HepG2 (cell line): ENCODE results near the gene TUBA4A. TPM values are rescaled to one million over a fixed set of nuclear protein-coding genes. Genes with fewer than 3 reads are reported as not detected.

Source experiments
- ELF4 ChIP-seq: sonication (generic); formaldehyde crosslinking; IDR thresholded peaks from 2 replicates; pipeline ENCODE4 v1.5.0; 2020; ENCODE audit warnings: missing genetic modification reagents, mild to moderate bottlenecking, moderate library complexity, borderline replicate concordance
- ESRRA ChIP-seq: sonication (generic); formaldehyde crosslinking; IDR thresholded peaks from 2 replicates; pipeline ENCODE4 v1.5.1; 2020; ENCODE audit warnings: mild to moderate bottlenecking, low read depth, missing genetic modification reagents
- HNRNPK ChIP-seq: fragments of 200-400 bp; formaldehyde crosslinking; IDR thresholded peaks from 2 replicates; pipeline ENCODE4 v1.6.1; 2018; ENCODE audit warnings: low read length, low read depth, moderate library complexity, mild to moderate bottlenecking; ENCODE audit not compliant: poor library complexity, severe bottlenecking
- IRF2 ChIP-seq: IDR thresholded peaks from 2 replicates; pipeline ENCODE4 v1.6.1; 2018; ENCODE audit warnings: missing genetic modification reagents, missing compliant biosample characterization
- KLF11 ChIP-seq: IDR thresholded peaks from 2 replicates; pipeline ENCODE4 v1.6.1; 2016; ENCODE audit warnings: missing compliant biosample characterization
- RARG ChIP-seq: sonication (generic); formaldehyde crosslinking; IDR thresholded peaks from 2 replicates; pipeline ENCODE4 v1.4.0; 2020; ENCODE audit warnings: low read depth, mild to moderate bottlenecking, missing genetic modification reagents
- SMAD3 ChIP-seq: sonication (generic); formaldehyde crosslinking; IDR thresholded peaks from 2 replicates; pipeline ENCODE4 v1.4.0; 2020; ENCODE audit warnings: missing genetic modification reagents
- TCF7 ChIP-seq: sonication (generic); IDR thresholded peaks from 2 replicates; pipeline ENCODE4 v1.6.1; 2016; ENCODE audit warnings: antibody characterized with exemption, low read depth
- TSC22D2 ChIP-seq: sonication (generic); formaldehyde crosslinking; IDR thresholded peaks from 2 replicates; pipeline ENCODE4 v1.5.1; 2020; ENCODE audit warnings: missing genetic modification reagents, mild to moderate bottlenecking, borderline replicate concordance
- YEATS4 ChIP-seq: sonication (generic); formaldehyde crosslinking; IDR thresholded peaks from 2 replicates; pipeline ENCODE4 v1.4.0; 2020; ENCODE audit warnings: missing genetic modification reagents, borderline replicate concordance
- ZBTB14 ChIP-seq: sonication (generic); formaldehyde crosslinking; IDR thresholded peaks from 2 replicates; pipeline ENCODE4 v1.4.0; 2020; ENCODE audit warnings: missing genetic modification reagents
- ZBTB37 ChIP-seq: sonication (generic); formaldehyde crosslinking; IDR thresholded peaks from 2 replicates; pipeline ENCODE4 v1.4.0; 2020; ENCODE audit warnings: mild to moderate bottlenecking, missing genetic modification reagents
- ZBTB49 ChIP-seq: sonication (generic); formaldehyde crosslinking; IDR thresholded peaks from 2 replicates; pipeline ENCODE4 v1.4.0; 2020; ENCODE audit warnings: missing genetic modification reagents, borderline replicate concordance
- ZIK1 ChIP-seq: sonication (generic); formaldehyde crosslinking; IDR thresholded peaks from 2 replicates; pipeline ENCODE4 v1.5.0; 2020; ENCODE audit warnings: mild to moderate bottlenecking, low read depth, missing genetic modification reagents, borderline replicate concordance
- ZNF501 ChIP-seq: sonication (generic); formaldehyde crosslinking; IDR thresholded peaks from 2 replicates; pipeline ENCODE4 v1.5.1; 2020; ENCODE audit warnings: mild to moderate bottlenecking, moderate library complexity, missing genetic modification reagents
- ZNF614 ChIP-seq: IDR thresholded peaks from 2 replicates; pipeline ENCODE4 v1.6.1; 2018; ENCODE audit warnings: missing biosample characterization, missing genetic modification reagents, inconsistent platforms, borderline replicate concordance
- ZNF670 ChIP-seq: sonication (generic); formaldehyde crosslinking; IDR thresholded peaks from 2 replicates; pipeline ENCODE4 v1.8.0; 2022; ENCODE audit warnings: mild to moderate bottlenecking, missing genetic modification reagents, borderline replicate concordance
- polyA plus RNA-seq, 8 experiments: library from polyadenylated mRNA; depleted of rRNA in 3 of 8; stranded (reverse) in 7 of 8; unstranded in 1 of 8; fragments of >200 nt; fragmentation: Illumina TruSeq in 4 of 8; extraction: Trizol in 4 of 8; gene quantifications; 2 replicates each; pipeline versions ENCODE4 v1.2.1 to v1.2.3, GENCODE V29; 2011 to 2016; ENCODE audit warnings: low read depth in 4 of 8, missing spikeins in 1 of 8, mixed read lengths in 1 of 8; ENCODE audit not compliant: insufficient read depth in 1 of 8
- total RNA-seq, 5 experiments: library from RNA; depleted of rRNA; stranded (reverse); fragments of >200 nt; fragmentation: Illumina TruSeq; extraction: Trizol; gene quantifications; 2 replicates each; pipeline ENCODE4 v1.2.3, GENCODE V29; 2016; ENCODE audit warnings: low read depth in 1 of 5
- TF ChIP-seq, protein P1 (sequence below): sonication (generic); formaldehyde crosslinking; IDR thresholded peaks from 2 replicates; pipeline ENCODE4 v1.4.0; 2020; ENCODE audit warnings: mild to moderate bottlenecking, missing genetic modification reagents, borderline replicate concordance

Gene TUBA4A
- total and polyA plus RNA-seq, 2 of the 13 experiments (the other 11 are each of a cell fraction or from before 2014, with no cell fraction given), result 1.3 to 12.7 TPM

DNA sequence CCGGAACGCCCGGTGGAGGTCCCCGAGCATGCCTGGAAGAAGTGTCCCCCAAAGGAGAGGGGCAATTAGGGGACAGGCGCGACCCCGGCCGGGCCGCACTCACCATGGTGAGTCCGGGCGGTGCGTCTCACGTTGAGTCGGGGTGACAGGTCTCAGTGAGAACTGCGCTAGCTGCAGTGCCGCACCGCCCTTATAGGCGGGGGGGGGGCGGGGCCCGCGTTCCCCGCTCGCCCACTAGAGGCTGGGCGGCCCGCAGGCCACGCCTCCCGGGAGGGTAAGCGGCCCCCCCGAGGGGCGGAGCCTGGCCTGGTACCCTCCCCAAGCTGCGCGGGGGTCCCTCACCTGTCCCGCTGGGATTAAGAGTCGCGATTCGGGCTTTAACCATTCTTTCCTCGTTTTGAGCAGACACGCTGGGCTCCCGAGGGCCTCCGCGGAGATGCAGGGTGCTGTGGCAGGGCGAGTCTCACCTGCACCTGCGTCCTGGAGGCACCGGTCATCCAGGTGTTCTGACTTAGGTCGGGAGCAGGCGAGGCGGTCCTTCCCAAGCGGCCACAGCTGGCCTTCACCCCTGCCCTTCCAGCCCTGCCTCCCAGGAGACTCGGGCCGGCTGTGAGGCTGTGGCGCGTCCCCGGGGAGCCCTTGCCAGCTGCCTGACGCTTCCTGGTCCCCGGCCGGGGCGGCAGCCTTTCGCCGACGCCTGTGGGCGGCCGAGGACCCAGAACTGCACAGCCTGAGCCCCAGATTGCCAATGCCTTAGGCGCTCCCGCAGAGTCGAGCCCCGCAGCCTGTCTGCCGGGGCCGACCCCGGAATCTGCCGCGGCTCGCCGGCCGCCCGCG lies at the start of gene TUBA4A (continued):
- TF ChIP-seq ZNF614 (CRISPR knock-in tag), result 0 out of 2 replicates have a peak, but pooled peaks have one; percentile 23
- peak; percentile 34; the same call in 1 of the 2 replicates for TF ChIP-seq IRF2 (CRISPR knock-in tag)
- TF ChIP-seq, protein P1, sequence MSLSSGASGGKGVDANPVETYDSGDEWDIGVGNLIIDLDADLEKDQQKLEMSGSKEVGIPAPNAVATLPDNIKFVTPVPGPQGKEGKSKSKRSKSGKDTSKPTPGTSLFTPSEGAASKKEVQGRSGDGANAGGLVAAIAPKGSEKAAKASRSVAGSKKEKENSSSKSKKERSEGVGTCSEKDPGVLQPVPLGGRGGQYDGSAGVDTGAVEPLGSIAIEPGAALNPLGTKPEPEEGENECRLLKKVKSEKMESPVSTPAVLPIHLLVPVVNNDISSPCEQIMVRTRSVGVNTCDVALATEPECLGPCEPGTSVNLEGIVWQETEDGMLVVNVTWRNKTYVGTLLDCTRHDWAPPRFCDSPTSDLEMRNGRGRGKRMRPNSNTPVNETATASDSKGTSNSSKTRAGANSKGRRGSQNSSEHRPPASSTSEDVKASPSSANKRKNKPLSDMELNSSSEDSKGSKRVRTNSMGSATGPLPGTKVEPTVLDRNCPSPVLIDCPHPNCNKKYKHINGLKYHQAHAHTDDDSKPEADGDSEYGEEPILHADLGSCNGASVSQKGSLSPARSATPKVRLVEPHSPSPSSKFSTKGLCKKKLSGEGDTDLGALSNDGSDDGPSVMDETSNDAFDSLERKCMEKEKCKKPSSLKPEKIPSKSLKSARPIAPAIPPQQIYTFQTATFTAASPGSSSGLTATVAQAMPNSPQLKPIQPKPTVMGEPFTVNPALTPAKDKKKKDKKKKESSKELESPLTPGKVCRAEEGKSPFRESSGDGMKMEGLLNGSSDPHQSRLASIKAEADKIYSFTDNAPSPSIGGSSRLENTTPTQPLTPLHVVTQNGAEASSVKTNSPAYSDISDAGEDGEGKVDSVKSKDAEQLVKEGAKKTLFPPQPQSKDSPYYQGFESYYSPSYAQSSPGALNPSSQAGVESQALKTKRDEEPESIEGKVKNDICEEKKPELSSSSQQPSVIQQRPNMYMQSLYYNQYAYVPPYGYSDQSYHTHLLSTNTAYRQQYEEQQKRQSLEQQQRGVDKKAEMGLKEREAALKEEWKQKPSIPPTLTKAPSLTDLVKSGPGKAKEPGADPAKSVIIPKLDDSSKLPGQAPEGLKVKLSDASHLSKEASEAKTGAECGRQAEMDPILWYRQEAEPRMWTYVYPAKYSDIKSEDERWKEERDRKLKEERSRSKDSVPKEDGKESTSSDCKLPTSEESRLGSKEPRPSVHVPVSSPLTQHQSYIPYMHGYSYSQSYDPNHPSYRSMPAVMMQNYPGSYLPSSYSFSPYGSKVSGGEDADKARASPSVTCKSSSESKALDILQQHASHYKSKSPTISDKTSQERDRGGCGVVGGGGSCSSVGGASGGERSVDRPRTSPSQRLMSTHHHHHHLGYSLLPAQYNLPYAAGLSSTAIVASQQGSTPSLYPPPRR (CRISPR knock-in tag), result peak; percentile 46; the same call in 1 of the 2 replicates
- no peak for TF ChIP-seq ELF4 (CRISPR knock-in tag)
- TF ChIP-seq ZNF501 (CRISPR knock-in tag), result peak; percentile 78
- 0 out of 2 replicates have a peak, but pooled peaks have one; percentile 19 for TF ChIP-seq TSC22D2 (CRISPR knock-in tag)
- no peak for TF ChIP-seq KLF11 (CRISPR knock-in tag)
- peak; percentile 84; the same call in 1 of the 2 replicates for TF ChIP-seq ZIK1 (CRISPR knock-in tag)
- no peak for TF ChIP-seq RARG (CRISPR knock-in tag)
- TF ChIP-seq ESRRA (CRISPR knock-in tag), result no peak
- TF ChIP-seq SMAD3 (CRISPR knock-in tag), result peak; percentile 38; the same call in 1 of the 2 replicates
- peak; percentile 60 for TF ChIP-seq YEATS4 (CRISPR knock-in tag)
- TF ChIP-seq ZBTB49 (CRISPR knock-in tag), result no peak
- no peak for TF ChIP-seq ZBTB14 (CRISPR knock-in tag)
- no peak for TF ChIP-seq TCF7
- TF ChIP-seq ZNF670, result no peak
- TF ChIP-seq HNRNPK, result no peak
- no peak for TF ChIP-seq ZBTB37
